RWPE1 (cell line): ENCODE measurements around the gene PCDHGA8.
"Not testable (repeated sequence)": the region's sequence is repeated elsewhere in the genome, so short reads cannot be mapped to it uniquely, and the experiment has no call there.

ENCODE experiments used
- CTCF ChIA-PET: fragments of 350-600 bp; sonication (Branson Sonifier 250); formaldehyde crosslinking; extraction: SDS; loops from one replicate; lab custom pipeline; 2021; lab: Yijun Ruan, JAX
- POLR2A ChIA-PET: fragments of 400-600 bp; formaldehyde crosslinking; extraction: SDS; loops from one replicate; lab custom pipeline; 2020; ENCODE audit warnings: antibody characterized with exemption; ENCODE audit not compliant: low non-redundant PET; lab: Yijun Ruan, JAX
- DNase-seq: peaks from one replicate; pipeline ENCODE4 v3.0.0; 2012; ENCODE audit warnings: low spot score
- H3K27ac ChIP-seq: fragments of 450-650 bp; 2 replicates; pipeline ENCODE4 v1.5.1; 2017
- TF ChIP-seq, protein P1 (sequence below): fragments of 450-650 bp; conservative IDR thresholded peaks from 2 replicates; pipeline ENCODE4 v1.5.1; 2017; ENCODE audit warnings: low read depth, mild to moderate bottlenecking

Gene PCDHGA8

DNA sequence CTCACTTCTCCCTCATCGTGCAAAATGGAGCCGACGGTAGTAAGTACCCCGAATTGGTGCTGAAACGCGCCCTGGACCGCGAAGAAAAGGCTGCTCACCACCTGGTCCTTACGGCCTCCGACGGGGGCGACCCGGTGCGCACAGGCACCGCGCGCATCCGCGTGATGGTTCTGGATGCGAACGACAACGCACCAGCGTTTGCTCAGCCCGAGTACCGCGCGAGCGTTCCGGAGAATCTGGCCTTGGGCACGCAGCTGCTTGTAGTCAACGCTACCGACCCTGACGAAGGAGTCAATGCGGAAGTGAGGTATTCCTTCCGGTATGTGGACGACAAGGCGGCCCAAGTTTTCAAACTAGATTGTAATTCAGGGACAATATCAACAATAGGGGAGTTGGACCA lies 38.9 kb downstream of the PCDHGA8 start:
- no peak overlapping the region for H3K27ac ChIP-seq
- DNase-seq, result no peak
- TF ChIP-seq, protein P1, sequence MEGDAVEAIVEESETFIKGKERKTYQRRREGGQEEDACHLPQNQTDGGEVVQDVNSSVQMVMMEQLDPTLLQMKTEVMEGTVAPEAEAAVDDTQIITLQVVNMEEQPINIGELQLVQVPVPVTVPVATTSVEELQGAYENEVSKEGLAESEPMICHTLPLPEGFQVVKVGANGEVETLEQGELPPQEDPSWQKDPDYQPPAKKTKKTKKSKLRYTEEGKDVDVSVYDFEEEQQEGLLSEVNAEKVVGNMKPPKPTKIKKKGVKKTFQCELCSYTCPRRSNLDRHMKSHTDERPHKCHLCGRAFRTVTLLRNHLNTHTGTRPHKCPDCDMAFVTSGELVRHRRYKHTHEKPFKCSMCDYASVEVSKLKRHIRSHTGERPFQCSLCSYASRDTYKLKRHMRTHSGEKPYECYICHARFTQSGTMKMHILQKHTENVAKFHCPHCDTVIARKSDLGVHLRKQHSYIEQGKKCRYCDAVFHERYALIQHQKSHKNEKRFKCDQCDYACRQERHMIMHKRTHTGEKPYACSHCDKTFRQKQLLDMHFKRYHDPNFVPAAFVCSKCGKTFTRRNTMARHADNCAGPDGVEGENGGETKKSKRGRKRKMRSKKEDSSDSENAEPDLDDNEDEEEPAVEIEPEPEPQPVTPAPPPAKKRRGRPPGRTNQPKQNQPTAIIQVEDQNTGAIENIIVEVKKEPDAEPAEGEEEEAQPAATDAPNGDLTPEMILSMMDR, result no peak
- ChIA-PET CTCF (interaction anchor here (0.5 to 1.5 kb wide), 3 partner anchors 42 to 133 kb away, joined by 4 to 7 read pairs (median 4); no protein-coding TSS in a partner anchor), POLR2A (no interaction called here)

DNA sequence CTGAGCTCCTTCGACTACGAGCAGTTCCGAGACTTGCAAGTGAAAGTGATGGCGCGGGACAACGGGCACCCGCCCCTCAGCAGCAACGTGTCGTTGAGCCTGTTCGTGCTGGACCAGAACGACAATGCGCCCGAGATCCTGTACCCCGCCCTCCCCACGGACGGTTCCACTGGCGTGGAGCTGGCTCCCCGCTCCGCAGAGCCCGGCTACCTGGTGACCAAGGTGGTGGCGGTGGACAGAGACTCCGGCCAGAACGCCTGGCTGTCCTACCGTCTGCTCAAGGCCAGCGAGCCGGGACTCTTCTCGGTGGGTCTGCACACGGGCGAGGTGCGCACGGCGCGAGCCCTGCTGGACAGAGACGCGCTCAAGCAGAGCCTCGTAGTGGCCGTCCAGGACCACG lies 39.9 kb downstream of the PCDHGA8 start:
- POLR2A ChIA-PET, DNase-seq, H3K27ac ChIP-seq: not testable (repeated sequence)
- CTCF ChIA-PET, result interaction anchor here (0.6 kb wide), 1 partner anchor 125 kb away, joined by 3 read pairs; no protein-coding TSS in a partner anchor

DNA sequence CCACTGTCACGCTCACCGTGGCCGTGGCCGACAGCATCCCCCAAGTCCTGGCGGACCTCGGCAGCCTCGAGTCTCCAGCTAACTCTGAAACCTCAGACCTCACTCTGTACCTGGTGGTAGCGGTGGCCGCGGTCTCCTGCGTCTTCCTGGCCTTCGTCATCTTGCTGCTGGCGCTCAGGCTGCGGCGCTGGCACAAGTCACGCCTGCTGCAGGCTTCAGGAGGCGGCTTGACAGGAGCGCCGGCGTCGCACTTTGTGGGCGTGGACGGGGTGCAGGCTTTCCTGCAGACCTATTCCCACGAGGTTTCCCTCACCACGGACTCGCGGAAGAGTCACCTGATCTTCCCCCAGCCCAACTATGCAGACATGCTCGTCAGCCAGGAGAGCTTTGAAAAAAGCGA lies 40.3 kb downstream of the PCDHGA8 start:
- POLR2A ChIA-PET, DNase-seq, H3K27ac ChIP-seq: not testable (repeated sequence)
- CTCF ChIA-PET, result interaction anchor here (0.6 kb wide), 2 partner anchors 11 to 125 kb away, joined by 3 read pairs; no protein-coding TSS in a partner anchor

DNA sequence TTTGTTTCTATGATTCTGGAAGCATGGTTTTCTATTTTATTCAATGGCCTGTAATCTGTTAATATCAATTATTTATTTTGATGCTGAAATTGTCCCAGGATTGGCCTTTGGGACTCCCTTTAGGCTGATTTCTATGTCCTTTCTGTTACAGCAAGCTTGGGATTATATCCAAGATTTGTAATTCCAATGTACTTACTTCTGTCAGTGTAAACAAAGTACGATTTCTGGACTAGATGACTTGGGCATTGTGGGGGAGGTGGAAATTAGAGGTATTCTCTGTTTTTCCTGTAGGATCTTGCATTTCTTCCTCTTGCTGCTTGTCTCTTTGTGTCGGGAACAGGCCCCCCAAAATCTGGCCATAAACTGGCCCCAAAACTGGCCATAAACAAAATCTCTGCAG lies 41.6 kb downstream of the PCDHGA8 start:
- ChIA-PET POLR2A (no interaction called here), CTCF (no interaction called here)
- DNase-seq, result no peak
- TF ChIP-seq, protein P1, result no peak
- H3K27ac ChIP-seq, result no peak overlapping the region

DNA sequence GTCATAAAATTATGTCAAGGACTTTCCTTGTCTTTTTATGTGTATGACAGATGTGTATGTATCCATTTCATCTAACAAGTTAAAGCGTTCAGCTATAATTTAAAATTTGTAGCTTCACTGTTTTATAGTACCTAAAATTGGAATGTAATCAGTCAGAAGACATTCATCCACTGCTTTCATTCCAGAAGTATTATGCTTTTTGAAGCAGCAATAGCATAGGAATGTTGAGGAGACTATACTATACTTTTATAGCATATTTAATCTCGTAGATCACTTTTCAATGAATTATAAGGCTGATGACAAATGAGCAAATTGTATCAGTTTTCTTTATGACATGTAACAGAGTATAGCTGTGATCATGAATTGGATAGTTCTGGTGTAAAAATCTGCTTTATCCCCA lies 44.8 kb downstream of the PCDHGA8 start:
- CTCF ChIA-PET, result no interaction called here
- TF ChIP-seq, protein P1, result no peak
- DNase-seq, result no peak
- no peak overlapping the region for H3K27ac ChIP-seq
- POLR2A ChIA-PET, result no interaction called here

DNA sequence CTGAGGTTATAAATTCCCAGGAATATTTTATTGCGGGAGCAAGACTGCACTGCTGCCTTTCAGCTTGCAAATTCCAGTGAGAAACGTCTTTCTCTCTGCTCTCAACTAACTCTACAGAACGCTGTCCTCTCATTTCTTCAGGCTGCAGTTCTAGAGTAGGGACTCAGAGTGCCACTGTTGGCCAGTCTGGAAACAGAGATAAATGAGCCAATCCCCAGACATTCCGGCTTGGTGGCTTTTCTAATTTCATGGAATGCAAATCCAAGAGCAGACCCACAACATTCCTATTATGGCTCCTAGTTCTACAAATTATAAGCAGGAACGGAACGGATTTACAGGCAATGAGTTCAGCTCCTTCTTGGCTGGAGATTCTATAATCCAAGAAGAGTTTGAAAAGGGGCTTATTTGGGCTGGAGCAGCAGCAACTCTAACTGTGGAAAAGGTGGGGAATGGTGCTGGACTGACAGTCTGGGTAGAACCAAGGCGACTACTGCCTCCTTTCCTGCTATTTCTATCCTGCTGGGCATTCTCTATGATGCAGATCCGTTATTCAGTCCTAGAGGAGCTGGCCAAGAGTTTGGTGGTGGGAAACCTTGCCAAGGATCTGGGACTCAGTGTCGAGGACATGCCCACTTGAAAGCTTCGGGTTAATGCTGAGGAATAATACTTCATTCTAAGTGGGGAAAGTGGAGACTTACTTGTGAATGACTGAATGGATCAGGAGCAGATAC lies 47.1 kb downstream of the PCDHGA8 start:
- ChIA-PET POLR2A (no interaction called here), CTCF (interaction anchor here (0.6 kb wide), 1 partner anchor 341 kb away, joined by 3 read pairs; no protein-coding TSS in a partner anchor)
- TF ChIP-seq, protein P1, result no peak
- no peak for DNase-seq
- H3K27ac ChIP-seq, result no peak overlapping the region

DNA sequence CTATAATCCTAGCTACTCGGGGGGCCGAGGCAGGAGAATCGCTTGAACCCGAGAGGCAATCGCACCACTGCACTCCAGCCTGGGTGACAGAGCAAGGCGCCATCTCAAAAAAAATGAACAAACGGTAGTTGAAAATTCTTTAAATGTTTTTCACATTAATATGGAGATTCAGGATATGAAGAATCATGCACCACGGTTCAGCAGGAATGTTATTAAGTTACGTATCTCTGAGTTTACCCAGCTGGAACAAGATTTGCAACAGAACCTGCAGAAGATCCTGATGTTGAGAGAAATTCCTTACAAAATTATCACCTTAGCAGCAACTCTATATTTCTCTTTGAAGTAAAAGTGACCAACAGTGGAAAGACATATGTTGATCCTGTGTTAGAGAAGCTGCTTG lies 47.9 kb downstream of the PCDHGA8 start:
- DNase-seq, result no peak
- H3K27ac ChIP-seq, result no peak overlapping the region
- ChIA-PET POLR2A (no interaction called here), CTCF (interaction anchor here (0.6 kb wide), 1 partner anchor 341 kb away, joined by 3 read pairs; no protein-coding TSS in a partner anchor)
- TF ChIP-seq, protein P1, result no peak
